Measurements from ENCODE around the gene LAMC2.
"Not testable (repeated sequence)": the region's sequence is repeated elsewhere in the genome, so short reads cannot be mapped to it uniquely, and the experiment has no call there.

The LAMC2 gene

DNA sequence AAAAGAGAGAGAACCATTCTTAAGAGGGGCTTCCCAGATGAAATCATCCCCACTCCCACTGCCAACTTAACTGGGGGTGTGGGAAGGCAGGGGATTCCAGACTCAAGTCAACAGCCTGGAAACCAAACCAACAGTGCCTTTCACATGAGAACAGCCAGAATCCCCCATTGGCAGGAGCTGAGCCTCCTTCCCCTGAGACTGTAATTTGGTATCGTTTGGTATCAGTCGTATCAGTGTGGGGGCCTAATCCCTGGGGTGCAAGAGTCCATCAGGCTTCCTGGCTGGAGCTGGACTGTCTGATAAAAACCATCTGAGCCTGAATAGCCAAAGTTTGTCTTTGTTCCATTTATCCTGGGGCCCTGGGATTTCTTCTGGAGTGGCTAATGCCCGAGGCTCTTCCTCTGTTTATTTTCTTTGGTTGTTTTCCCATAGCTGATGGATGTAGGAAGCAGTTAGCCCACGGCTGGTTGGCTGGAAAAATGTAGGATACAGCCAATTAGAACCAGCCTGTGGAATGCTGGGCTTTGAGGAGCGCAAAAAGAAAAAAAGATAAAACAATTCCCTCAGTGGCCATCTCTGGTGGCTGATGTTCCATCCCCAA is 84.6 kb downstream of the LAMC2 start:
- DNase-seq = no peak

GRCh38 chr1:183272390-183272848 is 86.4 kb downstream of the LAMC2 start:
- no peak for DNase-seq

- DNase-seq = no peak
Measured at GRCh38 chr1:183273300-183273699, 87.2 kb downstream of the LAMC2 start.

- not testable (repeated sequence) for DNase-seq
Measured at GRCh38 chr1:183273984-183274383, 87.9 kb downstream of the LAMC2 start.

GRCh38 chr1:183274836-183275235 is 88.8 kb downstream of the LAMC2 start:
- DNase-seq = no peak

DNA sequence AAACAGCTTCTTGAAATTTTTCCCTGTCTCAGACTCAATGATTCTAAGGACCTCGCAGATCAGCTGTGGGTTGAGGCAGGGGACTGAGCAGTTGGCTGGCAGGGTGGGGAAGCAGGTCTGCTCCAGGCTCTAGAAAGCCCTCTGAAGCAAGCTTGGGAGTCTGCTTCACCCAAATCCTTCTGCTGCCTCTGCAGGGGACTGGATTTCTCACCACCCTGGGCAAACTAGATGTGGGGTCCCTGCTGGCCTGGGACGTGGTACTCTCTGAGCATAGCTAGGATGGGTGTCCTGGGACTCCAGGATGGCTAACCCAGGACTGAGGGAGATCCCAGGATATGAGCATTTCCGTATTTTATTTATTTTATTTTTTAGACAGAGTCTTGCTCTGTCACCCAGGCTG is 89.3 kb downstream of the LAMC2 start:
- no peak for DNase-seq

DNA sequence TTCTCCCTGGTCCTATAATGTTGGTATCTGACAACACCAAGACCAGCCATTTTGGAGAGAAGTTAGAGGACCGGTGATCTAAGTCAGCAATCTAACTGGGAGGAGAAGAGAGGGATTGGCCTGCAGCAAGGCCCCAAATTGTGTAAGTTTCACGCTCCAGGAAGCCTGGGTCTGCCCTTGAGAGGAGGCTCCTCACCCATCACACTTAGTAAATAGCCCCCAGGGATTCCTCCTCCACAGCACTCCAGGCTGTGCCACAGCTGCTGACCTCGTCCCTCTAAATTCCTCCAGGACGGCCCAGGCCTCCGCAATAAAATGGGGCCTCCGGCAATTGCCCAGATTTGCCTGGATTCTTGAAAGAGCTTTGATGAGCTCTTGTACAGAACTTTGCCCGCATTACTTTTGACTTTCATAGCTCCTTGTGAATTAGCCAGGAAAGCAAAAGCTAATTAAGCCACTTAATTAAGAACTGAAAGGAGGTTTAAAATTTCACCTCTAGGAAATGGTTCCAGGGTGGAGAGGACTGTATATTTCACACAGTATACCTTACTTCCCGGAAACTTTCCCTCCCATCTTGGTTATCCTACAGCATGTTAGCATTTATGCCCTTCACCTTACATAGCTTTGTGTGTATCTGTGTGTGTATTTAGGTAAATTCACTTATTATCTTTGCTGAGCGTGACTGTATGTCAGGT is 90.5 kb downstream of the LAMC2 start:
- DNase-seq = no peak

- DNase-seq = no peak
Measured at GRCh38 chr1:183277821-183278738, 92.0 kb downstream of the LAMC2 start.

DNA sequence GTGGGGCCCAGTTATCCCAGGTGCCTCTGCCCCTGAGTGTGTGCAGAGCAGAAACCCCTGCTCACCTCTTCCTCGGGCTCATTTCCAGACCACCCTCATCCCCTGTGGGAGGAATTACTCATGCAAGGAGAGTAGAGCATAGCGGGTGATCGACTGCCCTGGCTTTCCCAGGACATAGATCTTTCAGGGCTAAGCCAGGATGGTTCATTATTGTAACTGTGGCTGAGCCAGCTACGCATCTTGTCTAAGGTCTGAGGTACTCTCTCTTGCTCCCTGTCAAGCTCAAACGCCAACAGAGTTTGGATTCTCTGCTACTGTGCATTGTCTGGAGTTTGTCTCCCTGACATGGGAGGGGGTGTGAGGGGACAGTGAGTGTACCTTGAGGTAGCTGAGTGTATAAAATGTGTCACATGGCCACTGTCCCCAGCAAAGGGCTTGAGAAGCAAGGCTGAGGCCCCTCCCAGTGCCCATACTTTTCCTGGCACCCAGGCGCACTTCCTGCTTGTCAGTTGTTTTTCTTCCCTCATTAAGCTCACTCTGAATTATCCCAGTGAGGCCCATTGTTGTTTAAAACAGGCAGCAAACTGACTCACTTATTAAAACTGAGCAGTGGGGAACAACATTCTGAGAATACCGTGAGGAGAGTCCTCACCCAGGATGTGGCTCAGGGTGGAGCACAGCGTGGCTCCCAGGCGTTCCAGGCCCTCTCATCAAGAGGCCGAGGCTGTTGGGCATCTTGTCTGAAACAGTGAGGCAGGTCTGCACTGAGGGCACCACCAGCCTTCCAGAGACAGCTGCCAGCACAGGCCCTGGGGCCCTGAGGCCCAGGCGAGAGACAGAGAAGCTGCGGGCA is 92.9 kb downstream of the LAMC2 start:
- DNase-seq = no peak

GRCh38 chr1:183279835-183280234 is 93.8 kb downstream of the LAMC2 start:
- DNase-seq = no peak

GRCh38 chr1:183281039-183281438 is 95.0 kb downstream of the LAMC2 start:
- no peak for DNase-seq

GRCh38 chr1:183281553-183282091 is 95.6 kb downstream of the LAMC2 start:
- peak; percentile 33 for DNase-seq

- DNase-seq = no peak
Measured at GRCh38 chr1:183282101-183282855, 96.2 kb downstream of the LAMC2 start.

DNA sequence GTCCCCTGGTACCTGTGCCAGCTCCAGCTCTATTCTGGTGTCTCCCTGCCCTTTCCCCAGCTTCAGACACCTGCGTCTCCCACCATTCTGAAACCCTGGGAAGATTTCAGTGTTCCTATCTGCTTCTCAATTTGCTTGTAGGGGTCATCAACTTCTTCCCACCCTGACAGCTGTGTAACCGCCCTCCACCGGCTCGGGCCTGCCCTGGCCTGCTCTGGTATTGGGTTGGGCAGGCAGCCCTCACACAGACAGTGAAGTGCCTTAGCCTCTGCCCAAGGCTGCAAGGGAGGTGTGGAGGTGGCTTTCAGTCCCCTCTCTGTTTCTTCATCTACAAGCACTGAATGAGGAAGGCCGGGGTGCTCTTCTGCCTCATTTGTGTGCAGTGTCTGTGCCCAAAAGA is 97.2 kb downstream of the LAMC2 start:
- no peak for DNase-seq

DNA sequence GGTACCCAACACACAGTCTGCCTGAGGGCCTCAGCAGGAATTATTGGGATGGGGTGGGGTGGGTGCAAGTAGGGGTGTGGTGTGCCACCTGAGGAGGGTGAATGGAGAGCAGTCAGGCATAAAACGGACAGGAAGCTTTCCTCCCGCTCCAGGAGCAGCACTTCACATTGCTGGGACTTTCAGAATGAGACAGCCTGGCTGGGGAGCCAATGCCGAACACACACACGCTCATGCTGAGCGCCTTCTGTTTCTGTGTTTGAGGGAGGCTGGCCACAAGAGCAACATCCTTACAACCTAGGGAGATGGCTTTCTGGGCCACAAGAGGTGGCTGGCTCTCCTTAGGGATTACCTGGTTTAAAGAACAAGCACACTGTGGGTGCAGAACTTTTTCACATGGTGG is 98.0 kb downstream of the LAMC2 start:
- no peak for DNase-seq

- DNase-seq = no peak
Measured at GRCh38 chr1:183285256-183285655, 99.2 kb downstream of the LAMC2 start.

DNA sequence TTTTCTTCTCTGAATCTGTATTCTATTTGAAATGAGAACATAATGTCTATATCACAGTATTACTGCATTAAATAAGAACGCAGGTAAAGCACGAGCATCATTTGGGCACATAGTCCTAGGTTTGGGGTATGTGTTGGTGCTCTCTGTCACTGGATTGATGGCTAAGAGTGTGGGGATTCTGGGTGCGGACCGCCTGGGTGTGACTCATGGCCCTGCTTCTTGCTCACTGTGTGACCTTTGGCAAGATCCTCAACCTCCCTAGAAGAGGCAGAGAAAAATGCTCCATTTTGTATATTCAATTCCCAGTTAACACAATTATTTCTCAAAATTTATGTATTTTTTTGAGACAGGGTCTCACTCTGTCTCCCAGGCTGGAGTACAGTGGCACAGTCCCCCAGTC is 99.7 kb downstream of the LAMC2 start:
- no peak for DNase-seq

DNA sequence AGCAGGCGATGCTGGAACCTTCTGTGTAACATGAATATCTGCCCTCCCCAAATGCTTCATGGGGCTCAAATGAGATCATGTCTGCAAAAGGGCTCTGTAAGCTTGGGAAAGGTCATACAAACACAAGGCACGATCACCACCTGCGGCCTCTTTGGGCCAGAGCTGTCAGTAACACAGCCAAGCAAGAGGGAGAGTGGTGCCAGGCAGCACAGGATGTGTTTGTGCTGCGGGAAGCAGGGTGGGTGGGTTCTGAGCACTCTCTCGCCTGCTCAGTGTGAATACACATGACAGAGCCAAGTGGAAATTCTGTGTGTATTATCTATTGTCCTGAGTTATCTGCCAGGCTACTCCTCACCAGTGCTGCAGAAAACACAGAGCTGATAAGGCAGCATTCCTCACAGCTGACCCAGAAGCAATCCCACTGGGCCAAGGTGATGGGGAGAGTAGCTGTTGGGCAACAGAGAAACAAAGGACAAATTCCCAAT is 101.2 kb downstream of the LAMC2 start:
- DNase-seq = no peak

DNA sequence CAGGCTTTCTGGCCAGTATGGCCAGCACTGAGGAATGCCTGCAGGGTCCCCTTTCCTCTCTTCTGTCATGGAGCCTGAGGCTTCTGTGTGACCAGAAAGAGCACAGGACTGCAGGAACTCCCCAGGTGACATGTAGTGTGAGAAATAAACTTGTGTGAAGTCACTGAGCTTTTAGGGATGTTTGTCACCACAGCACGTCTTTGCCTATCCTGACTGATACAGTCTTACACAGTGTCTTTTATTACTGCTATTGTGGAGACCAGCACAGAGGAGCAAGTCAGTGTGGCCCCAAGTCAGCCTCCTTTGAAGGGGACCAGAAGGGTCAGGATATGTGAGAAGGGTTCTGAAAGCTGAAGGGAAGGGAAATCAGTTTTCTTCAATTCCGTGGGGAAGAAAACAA is 102.5 kb downstream of the LAMC2 start:
- no peak for DNase-seq

- no peak for DNase-seq
Measured at GRCh38 chr1:183289051-183289496, 103.0 kb downstream of the LAMC2 start.

DNA sequence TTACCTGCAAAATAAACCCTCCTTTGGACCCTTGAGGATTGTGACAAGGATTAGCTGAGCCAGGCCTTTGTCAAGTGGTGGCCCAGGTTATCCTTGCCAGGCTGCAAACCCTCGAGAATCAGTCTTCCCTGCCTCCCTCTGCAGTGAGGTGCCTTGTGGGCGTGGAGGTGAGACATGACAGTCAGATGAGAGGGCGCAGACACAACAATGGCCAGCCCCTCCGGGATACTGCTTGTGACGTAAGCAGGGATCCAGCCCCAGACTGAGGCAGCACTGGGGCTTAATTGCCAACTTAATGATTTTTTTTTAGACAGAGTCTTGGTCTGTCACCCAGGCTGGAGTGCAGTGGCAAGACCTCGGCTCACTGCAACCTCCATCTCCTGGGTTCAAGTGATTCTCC is 104.6 kb downstream of the LAMC2 start:
- no peak for DNase-seq

Measured in central memory CD4-positive, alpha-beta T cell (primary cell).